HG03095 (cell line): ENCODE results near the gene TDRD9.
"Not testable (repeated sequence)": the region's sequence is repeated elsewhere in the genome, so short reads cannot be mapped to it uniquely, and the experiment has no call there.

Experiments used
- ATAC-seq: cut with Tn5 transposase; IDR thresholded peaks from one replicate; pipeline ENCODE4 v1.9.1; 2021; ENCODE audit warnings: moderate library complexity; ENCODE audit not compliant: unreplicated experiment

The TDRD9 gene, protein sequence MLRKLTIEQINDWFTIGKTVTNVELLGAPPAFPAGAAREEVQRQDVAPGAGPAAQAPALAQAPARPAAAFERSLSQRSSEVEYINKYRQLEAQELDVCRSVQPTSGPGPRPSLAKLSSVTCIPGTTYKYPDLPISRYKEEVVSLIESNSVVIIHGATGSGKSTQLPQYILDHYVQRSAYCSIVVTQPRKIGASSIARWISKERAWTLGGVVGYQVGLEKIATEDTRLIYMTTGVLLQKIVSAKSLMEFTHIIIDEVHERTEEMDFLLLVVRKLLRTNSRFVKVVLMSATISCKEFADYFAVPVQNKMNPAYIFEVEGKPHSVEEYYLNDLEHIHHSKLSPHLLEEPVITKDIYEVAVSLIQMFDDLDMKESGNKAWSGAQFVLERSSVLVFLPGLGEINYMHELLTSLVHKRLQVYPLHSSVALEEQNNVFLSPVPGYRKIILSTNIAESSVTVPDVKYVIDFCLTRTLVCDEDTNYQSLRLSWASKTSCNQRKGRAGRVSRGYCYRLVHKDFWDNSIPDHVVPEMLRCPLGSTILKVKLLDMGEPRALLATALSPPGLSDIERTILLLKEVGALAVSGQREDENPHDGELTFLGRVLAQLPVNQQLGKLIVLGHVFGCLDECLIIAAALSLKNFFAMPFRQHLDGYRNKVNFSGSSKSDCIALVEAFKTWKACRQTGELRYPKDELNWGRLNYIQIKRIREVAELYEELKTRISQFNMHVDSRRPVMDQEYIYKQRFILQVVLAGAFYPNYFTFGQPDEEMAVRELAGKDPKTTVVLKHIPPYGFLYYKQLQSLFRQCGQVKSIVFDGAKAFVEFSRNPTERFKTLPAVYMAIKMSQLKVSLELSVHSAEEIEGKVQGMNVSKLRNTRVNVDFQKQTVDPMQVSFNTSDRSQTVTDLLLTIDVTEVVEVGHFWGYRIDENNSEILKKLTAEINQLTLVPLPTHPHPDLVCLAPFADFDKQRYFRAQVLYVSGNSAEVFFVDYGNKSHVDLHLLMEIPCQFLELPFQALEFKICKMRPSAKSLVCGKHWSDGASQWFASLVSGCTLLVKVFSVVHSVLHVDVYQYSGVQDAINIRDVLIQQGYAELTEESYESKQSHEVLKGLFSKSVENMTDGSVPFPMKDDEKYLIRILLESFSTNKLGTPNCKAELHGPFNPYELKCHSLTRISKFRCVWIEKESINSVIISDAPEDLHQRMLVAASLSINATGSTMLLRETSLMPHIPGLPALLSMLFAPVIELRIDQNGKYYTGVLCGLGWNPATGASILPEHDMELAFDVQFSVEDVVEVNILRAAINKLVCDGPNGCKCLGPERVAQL (N-terminal part only)

DNA sequence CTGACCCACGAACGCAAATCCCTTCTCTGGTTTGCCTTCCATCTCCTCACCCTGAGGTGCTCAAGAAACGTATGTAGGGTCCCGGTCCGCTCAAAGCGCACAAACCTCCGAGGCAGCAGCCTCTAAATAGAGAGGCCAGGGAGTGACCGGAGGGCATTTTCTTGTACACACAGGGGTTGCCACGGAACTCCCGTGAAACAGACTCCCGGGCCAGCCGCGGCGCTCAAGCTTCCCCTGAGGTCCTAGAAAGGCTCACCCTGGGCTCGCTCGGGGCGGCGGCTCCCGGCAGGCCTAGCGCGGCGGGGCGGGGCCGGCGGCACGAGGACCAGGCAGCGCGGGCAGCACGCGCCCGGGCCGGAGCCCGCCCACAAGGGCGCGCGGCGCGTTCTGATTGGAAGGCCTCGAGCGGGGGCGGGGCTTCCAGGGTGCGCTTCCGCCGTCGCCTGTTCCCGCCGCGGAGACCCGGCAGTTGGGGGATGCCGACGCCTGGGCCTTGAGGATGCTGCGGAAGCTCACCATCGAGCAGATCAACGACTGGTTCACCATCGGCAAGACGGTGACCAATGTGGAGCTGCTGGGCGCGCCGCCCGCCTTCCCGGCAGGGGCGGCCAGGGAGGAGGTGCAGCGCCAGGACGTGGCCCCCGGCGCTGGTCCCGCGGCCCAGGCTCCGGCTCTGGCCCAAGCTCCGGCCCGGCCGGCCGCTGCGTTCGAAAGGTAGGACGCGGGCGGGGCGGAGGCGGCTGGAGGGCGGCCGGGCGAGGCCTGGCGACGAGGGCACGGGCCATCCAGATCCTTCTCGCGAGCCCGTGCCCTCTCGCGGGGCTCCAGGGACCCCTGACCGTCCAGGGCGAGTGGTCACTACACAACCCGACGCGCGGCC lies at the start of gene TDRD9:
TDRD9 (plus strand) TSS at position 446 of the 880 bp plus-strand sequence; CDS start at position 500, 54 bp downstream.
- no peak for ATAC-seq

DNA sequence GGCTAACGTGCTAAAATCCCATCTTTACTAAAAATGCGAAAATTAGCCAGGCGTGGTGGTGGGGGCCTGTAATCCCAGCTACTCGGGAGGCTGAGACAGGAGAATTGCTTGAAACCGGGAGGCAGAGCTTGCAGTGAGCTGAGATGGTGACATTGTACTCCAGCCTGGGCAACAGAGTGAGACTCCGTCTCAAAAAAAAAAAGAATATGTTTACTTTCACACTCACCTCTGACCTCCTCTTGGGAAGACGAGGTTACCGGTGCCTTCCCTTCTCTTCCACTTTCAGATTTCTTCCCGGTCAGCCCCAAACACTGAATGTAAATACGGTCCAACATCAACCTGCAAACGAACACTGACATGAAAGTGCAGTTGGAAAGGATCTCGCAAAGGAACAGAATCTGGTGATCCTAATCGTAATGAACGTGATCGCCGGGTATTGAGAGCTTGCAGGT lies 49.1 kb upstream of the TDRD9 start:
- no peak for ATAC-seq

DNA sequence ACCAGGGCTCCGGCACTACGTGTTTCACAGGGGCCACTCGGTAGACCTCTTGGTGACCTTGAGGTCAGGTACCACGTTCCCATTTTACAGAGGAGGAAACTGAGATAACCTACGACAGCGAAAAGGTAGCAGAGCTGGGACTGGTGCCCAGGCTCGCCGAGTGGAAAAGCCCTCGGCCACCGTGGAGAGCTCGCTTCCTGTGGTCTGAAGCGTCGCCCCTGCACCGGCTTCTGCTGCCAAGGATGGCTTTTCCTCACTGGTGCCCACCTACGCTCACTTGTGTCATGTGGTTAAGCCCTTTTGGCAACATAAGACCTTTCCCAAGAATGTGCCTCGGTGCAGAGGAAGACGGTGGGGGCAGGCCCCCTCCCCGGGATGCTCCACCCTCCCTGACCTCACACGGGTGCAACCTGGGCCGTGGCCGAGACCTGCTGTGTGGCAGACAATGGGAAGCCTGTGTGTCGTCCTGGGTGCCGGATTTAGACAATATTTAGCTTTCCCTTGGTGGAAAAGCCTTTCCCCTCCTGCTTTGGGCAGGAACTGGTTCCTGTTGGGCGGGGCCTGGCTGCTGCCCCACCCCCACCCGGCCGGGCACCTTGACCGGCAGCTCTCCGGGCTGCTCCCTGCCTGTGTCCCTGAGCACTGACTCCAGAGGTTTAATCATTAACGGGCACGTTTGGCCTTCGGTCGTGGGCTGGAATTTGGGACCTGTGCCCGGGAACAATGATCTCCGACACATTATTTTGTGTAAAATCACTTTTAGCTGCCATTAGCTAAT lies 48.5 kb upstream of the TDRD9 start:
- ATAC-seq, result no peak

DNA sequence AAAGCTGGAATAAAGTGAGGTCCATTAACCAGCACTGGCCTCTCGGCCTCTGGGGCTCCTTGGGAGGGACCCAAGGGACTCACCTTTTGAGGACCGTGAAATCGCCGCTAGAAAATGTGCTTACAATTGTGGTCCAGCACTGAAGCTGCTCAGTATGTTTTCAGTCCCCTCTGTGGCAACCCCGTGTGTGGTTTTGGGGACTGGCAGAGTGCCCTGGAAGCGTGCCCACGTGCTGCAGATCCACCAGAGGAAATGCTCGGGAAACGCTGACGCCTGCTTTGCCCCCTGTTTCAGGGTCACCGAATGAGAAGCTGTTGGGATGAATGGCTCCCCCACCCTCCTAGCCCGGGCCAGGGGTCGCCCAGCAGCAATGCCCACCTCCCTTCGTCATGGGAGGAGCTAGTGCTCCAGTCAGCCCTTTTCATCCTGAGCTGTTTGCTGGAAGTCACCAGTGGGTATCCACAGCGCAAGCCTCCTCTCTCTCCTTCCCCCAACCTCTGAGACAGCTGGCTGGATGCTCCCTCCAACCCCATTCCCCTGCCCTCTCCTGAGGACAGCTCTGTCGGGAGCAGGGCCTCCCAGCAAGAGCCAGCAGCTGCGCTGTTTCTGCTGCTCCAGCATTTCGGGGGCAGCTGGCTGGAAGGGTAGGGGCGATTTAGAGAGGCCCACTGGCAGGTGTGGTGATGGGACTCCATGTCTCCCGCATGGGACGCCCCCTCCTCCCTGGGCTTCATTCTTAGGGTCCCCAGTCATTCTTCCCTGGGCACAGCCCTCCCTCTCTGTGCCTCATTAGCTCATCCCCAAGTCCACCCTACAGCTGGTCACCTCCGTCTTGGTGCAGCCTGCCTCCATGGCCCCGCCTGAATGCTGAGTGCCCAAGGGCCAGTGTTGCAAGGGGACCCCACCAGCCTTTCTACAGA lies 47.6 kb upstream of the TDRD9 start:
- no peak for ATAC-seq

DNA sequence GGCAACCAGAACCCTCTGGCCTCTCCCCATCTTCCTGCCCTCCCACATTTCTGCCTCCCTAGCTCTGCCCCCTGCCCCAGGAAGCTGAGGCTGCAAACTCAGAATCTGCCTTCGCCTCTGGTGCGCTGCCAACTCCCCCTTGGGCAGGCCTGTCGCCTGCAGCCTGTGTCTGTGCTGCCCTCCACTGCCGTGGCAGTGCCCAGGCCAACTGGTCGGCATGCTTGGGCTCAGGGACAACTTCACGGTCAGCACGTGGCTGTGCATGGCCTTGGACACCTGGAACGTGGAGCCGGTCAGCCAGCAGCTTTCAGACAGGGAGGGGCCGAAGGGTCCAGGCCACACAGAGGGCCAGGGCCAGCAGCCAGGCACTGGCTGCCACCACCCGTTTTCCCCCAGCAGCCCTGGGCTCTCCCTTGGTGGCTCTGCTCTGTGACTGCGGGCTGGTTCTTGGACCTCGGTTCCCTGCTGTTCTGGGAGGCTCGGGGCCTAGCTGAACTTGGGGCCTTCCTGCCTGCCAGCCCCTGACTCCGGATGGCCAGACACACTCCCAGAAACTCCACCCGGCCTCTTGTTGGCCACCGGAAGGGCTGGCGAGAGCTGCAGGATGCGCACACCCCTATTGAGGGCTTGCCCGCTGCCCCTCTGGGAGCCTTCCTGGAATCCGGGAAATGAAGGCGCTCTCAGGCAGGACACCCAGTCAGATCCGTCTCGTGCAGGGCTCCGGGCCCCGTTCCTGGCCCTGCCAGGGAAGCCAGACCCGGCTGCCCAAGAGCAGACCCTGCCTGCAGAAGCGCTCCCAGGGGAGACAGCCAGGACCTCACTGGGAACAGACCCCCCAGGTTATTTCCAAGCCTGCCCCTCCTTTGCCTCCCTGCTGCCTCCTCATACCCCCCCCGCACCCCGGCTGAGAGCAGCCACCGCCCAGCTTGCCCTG lies 46.7 kb upstream of the TDRD9 start:
- no peak for ATAC-seq

DNA sequence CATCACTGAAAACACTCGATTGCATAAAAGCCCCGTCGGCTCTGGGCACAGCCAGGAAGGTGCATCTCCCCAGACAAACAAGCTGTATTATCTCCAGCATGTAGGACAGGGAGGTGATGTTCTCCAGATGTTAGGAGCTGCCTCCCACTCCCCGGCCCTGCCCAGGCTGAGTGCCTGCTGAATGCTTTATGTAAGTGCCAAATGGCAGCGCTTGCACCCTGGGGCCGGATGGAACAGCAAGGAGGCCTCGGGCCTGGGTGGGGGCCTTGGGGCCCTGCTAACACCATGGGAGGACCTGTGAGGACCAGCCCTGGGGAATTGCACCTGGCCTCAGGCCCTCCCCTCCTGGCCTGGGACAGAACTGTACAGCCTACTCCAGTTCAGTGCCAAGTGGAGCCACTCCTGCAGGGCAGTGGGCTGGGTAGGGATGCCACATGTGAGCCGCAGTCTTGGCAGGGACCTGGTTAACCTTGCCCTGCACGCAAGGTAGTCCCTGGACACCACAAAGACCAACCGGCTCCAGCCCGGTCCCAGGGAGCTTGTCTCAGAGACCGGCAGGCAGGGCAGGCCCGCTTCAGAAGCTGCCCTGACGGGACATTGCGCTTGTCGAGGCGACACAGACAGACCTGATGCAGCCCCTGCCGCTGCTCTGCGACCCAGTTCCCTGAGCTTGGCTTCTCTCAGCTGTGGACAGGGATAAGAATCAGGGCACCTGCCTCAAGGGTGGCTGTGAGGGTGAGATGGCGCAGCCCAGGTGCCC lies 45.6 kb upstream of the TDRD9 start:
- no peak for ATAC-seq

DNA sequence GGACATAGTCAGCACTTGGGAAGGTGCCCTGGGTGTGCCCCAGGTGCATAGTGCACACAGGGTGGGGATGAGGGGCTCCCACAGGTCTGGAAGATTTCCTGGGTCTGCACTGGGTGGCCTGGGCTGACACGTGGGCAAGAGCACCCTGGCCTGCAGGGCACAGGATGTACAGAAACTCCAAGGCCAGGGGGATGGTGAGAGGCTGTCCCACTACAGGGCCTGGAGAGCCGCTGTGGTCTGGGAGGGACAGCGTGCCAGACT lies 45.1 kb upstream of the TDRD9 start:
- ATAC-seq, result no peak

DNA sequence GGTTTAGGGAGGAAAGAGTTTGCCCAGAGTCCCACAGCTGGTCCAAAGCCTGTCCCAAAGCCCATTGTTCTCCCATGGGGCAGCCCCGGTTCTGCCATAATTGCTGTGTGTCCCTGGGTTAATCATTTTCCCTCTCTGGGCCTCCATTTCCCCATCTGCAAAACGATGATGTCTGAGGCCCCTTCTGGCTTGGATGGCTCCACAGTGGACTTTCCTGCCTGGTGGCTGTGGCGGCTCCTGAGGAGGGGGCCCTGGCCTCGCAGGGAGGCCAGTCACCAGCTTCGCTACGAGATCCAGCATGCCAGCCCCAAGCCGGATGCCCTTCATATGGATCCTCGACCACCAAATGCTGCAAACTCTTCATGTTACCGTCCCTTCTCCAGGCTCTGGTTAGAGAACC lies 43.4 kb upstream of the TDRD9 start:
- ATAC-seq, result no peak

DNA sequence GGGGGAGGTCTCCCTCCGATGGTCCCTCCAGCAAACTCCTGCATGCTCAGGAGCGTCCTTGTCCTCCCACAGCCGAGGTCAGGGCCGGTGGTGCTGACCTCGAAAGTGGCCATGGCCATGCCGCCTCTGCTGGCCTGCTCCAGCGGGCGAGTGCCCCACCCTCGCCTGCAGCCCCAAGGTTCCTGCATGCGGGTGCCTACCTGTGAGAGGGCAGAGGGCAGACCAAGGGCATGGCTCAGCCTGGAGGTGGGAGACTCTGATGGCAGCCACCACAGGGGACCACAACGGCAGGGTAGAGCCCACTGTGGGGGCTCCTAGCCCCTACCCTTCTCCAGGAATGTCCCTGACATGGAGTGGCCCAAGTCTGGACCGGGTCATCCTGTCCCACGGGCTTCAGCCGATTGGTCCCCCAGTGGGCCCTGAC lies 42.7 kb upstream of the TDRD9 start:
- ATAC-seq, result no peak

DNA sequence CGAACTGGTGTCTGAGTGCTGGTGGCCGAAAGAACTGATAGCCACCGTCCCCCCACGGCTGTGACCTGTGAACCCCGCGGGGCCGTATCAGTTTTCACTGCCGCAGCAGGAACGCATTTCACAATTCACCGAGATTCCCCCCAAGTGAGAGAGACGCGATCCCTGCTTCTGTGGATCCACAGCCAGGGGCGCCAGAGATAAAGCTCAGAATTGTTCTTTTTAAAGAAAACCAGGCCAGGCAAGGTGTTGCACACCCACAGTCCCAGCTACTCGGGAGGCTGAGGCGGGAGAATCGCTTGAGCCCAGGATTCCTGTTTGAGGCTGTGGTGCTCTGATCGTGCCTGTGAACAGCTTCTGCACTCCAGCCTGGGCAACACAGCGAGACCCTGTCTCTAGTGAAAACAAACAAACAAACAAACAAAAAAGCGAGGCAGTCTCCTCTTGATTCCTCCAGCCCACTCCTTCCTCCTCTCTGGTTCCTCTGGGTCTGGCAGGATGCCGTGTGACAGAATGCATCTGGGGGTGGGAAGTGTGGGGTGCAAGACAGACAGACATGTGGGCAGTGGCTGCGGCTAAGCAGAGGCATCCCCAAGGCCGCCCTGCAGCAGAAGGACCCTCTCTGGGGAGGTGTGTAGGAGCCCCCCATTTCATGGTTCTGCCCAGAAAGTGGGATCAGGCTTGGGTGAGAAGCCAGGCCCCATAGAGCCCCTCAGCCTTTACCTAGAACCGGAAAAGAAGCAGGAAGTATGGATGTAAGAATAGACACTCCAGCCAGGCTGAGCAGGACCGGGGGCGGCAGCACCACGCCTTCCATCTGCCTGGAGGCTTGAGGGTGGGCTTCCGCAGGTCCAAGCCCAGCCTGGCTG lies 41.7 kb upstream of the TDRD9 start:
- ATAC-seq, result no peak

DNA sequence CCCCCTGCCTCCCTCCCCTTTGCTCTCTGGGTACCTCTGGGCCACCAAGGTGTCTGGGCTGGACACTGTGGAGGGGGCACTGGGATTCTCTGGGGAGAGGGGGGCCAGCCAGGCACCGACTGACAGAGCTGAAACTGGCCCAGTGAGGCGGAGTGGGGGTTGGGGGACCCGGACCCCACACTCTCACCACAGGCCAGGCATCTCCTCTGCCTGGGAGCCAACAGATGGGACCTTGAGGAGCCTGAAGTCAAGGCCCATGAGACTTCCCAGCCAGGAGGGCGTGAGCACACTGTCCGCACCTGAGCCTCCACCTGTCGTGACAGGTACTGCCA lies 41.1 kb upstream of the TDRD9 start:
- ATAC-seq, result no peak

DNA sequence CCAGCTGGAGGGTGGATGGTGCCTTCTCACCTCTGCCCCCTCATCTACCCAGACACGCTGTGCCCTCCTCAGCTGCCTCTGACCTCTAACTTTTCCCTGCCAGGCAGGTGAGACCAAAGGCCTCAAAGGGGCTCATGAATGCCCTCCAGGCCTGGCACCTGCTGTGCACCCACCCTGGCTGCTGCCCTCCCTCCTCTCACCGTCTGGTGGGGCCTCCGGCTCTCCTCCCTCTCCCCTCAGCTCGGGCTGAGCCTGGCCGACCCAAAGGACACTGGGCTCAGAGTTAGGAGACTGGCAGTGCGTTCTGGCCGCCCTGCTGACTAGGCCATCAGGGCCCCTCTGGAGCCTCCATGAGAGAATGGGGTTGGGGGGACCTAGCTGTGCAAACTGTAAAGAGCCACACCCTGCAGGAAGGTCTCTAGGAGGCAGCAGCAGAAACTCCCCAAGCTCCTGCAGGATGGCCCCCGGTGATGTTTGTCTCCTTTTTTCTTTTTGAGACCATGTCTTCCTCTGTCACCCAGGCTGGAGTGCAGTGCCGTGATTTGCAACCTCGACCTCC lies 40.6 kb upstream of the TDRD9 start:
- ATAC-seq, result no peak

DNA sequence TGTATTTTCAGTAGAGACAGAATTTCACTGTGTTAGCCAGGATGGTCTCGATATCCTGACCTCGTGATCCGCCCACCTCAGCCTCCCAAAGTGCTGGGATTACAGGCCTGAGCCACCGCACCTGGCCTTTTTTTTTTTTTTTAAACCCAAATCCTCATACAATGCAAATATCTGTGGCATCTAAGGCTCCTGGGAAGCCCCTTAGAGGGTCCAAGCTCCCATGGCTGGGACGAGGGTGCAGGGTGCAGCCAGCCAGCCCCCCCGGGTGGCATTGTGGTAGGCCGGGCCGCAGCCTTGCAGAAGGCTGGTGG lies 39.3 kb upstream of the TDRD9 start:
- ATAC-seq, result not testable (repeated sequence)

DNA sequence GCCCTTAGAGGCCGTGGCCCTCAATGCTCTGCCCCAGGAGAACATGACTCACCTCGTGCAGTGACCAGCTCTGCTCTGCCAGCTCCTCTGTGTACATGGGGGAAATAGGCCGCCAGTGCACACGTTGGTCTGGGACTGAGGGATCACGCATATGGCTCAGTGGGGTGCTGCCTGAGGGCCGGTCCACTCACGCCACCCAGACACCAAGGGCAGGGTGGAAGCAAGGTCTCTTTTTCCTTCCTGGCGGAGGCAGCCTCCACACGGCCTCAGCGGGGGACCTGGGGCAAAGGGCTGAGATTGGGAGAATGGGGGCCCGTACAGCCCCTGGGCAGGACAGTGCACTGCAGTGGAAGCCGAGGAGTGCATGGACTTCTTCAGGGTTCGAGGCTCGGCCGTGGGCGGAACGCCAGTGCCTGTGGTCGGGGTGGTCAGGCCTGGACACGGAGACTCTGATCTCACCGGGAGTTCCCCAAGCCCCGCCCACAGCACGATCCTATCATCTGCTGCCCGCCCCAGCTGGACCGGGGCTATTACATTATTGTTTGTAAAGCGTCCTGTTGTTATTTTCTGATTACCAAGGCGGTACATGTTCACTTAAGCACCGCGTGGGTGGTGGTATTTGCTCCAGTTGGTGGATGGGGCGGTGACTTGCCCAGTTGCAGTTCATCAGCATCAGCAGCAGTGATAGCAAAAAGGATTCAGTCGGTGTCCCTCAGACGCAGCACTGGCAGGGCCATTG lies 38.8 kb upstream of the TDRD9 start:
- ATAC-seq, result no peak

DNA sequence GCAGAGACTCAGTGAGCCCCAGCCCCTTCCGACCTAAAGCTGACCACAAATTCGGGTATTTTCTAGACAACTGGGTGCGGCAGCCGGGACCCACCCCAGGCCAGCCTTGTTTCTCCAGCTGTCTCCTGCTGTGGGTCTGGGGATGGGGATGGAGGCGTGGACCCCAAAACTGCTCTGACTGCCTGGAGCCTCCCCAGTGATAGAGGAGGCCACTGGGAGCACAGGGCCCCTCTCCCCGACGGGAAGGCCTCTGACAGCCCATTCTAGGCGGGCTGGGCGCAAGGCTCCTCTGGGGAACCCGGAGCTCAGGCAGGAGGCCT lies 38.2 kb upstream of the TDRD9 start:
- ATAC-seq, result no peak
